NB4 (cell line): ENCODE data around the gene FAM9C.

Source experiments
- CTCF ChIP-seq: IDR thresholded peaks from one replicate; pipeline ENCODE4 v1.5.1; 2012; ENCODE audit warnings: low read depth, low read length
- MAX ChIP-seq: IDR thresholded peaks from 2 replicates; pipeline ENCODE4 v1.6.1; 2011; ENCODE audit warnings: low read depth, low read length
- MYC ChIP-seq: IDR thresholded peaks from 2 replicates; pipeline ENCODE4 v1.6.1; 2011; ENCODE audit warnings: low read depth, low read length
- POLR2A ChIP-seq: IDR thresholded peaks from 2 replicates; pipeline ENCODE4 v1.6.1; 2011; ENCODE audit warnings: mild to moderate bottlenecking; ENCODE audit not compliant: insufficient read length; ENCODE audit errors: extremely low read depth

- no peak for TF ChIP-seq CTCF
- no peak for TF ChIP-seq POLR2A
- TF ChIP-seq MAX = no peak
- TF ChIP-seq MYC = no peak
Measured at GRCh38 chrX:13082206-13083065, 38.0 kb upstream of the FAM9C start.
